GM21515 (cell line): ENCODE data around the gene SEL1L.
A peak's percentile ranks its signal among the peaks of the same experiment; 100 is the strongest.
"Not testable (repeated sequence)": the region's sequence is repeated elsewhere in the genome, so short reads cannot be mapped to it uniquely, and the experiment has no call there.

Experiments
- ATAC-seq: cut with Tn5 transposase; IDR thresholded peaks from one replicate; pipeline ENCODE4 v1.9.1; 2021; ENCODE audit not compliant: unreplicated experiment

The SEL1L gene

DNA sequence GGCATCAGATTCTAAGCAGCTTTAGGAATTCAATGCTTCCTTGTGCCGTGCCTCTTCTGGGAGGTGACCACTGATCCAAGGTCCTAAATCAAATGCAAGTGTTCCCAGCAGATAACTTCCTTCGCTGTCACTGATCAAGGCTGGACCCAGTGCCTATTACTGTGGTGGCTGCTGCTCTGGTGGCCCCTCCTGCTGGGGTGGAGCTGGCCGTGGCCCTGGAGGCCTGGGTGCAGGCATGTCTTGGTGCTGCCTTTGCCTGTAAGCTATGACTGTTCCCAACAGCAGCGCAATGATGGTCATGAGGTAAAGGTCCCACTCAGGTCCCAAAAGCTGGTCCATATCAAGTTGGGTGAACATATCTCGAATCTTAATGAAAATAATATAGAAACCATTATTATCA is 56.8 kb downstream of the SEL1L start:
- no peak for ATAC-seq

DNA sequence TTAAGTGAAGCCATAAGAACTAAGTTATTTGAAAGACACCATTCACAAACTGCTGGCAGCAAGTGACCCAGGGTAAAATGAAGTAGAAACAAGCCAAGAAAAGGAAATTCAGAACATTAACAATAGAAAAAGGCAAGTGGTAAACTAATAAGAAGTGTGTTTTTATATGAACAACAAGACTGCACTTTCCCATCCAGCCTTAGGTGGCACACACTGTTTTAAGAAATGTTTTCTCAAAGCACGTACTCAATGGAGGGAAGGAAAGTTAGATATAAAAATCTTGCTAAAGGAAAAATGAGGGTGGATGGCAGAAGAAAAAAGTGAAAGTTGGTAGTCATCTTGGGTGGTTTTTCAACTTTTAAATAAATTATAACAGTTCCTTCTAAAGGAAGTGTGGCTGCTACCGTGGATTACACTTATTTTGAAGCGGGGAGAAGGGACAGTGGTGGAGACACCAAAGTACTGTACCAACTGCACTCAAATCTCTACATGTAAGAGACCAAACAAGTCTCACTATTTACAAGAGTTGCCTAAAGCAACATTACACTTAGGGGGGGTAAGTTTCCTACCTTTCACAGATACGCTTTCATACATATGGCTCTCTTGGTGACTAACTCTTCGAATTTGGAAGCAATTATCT is 58.8 kb downstream of the SEL1L start:
- no peak for ATAC-seq

DNA sequence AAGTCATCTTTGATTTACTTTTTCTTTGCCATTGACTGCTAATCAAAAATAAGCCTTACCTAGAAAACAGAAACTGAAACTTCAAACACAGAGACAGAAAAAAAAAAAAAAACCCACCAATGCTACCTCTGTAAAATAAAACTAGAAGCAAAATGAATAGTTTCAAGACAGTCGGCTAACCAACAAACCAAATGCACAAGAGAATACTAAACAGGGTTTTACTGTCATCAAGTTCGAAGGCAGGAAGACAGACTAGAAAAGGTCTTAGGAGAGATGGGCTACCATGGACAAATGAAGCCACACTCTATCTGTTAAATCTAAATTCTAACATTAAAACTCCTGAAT is 59.5 kb downstream of the SEL1L start:
- peak; percentile 57 for ATAC-seq

DNA sequence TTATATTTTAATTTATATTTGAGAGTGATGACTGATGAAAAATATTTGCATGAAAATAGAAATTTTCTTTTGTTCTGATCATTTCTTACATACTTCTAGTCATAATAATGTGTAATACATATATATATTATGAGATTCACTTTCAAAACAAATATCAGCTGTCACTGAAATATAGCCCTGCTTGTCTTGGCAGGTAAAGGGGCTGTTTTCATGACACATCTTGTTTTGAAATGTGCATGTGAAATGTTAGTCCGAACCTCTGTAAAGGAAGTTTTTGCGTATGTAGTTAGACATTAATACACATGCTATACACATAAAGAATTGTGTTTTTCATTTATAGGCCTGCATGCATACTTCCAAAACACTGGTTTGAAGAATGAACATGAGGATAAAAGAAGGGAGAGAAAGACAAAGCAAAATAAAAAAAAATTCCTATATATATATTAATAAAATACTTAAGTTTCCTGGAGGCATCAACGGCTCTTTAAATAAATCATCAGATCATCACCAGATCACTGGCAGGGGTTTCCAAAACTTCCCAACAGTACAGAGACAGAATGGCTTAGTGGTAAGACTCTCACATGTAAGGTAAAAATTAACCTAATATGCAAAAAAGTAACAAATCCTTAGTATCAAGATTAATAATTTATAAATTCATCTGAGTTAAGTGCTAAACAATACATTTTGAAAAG is 60.1 kb downstream of the SEL1L start:
- peak; percentile 33 for ATAC-seq

DNA sequence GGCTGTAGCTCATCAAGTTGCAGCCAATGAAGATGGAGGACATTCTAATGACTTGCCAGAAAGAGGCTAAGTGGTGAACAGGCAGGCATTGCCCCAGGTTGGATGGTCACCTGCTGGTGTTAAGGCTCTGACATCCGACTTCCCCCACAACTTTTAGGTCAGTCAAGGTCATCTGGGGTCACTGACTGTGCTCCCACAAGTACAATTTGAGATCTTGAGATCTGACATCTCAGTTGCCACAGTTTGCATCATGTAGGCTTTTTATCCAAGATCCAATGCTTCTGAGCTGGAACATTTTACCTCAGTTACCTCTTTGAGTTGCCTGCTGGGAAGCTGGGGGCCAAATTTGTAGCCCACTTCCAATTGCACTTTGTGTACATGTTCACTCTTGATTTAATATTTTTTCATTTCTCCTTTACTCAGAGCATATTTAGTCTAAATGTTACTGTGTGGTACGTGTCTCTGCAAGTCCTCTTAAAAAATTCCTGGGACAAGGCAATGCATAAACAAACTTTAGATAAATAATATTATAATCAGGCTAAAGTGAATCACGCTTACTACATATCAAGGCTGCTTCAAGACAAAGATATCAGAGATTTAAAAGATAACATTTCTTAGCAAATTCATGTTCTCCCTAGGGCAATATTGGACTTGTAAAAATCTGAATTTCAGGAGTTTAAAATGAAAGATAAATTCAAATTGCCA is 61.4 kb downstream of the SEL1L start:
- ATAC-seq: no peak

DNA sequence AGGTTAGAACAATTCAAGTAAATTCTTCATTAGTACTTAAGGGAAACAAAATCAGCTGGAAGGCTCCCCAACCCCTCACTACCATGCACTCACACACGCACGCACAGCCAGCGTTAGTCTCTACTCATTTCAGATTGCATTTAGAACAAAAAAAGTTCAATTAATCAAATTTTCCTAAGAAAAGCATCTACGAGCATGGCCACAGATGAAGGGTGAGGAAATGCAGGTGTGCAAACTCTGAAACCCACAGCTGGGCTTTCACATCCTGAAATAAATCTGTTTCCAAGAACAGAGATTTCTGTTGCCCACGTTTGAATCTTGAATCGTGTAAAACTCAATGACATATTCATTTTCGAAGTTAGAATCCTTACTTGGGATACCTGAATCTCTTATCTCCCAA is 62.6 kb downstream of the SEL1L start:
- peak; percentile 36 for ATAC-seq

DNA sequence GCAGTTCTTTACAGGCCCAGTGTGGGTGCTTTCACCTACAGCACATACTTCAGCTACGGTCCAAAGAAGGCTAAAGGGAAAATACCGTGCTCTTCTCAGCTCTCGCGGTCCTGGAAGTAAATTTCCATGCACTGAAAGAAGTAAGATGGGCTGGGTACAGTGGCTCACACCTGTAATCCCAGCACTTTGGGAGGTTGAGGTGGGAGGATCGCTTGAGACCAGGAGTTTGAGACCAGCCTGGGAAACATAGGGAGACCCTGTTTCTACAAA is 63.2 kb downstream of the SEL1L start:
- peak; percentile 36 for ATAC-seq

DNA sequence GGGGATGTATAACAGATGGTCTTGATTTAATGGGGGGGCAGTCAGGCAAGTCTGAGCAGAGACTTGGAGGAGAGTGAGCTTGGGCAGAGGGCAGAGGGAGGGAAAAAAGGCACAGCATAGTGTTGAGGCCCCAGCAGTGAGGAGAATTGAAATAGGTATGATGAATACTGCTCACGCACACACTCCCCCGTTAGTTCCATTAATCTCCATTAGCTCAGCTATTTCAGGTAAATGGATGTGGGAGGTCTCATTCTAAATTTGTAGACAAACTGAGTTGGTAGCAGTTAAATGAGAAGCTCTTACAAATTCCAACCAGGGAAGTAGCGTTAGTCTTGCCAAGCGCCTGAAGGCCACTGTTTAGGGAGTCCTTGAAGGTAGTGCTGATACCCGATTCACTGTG is 66.8 kb downstream of the SEL1L start:
- ATAC-seq: no peak

DNA sequence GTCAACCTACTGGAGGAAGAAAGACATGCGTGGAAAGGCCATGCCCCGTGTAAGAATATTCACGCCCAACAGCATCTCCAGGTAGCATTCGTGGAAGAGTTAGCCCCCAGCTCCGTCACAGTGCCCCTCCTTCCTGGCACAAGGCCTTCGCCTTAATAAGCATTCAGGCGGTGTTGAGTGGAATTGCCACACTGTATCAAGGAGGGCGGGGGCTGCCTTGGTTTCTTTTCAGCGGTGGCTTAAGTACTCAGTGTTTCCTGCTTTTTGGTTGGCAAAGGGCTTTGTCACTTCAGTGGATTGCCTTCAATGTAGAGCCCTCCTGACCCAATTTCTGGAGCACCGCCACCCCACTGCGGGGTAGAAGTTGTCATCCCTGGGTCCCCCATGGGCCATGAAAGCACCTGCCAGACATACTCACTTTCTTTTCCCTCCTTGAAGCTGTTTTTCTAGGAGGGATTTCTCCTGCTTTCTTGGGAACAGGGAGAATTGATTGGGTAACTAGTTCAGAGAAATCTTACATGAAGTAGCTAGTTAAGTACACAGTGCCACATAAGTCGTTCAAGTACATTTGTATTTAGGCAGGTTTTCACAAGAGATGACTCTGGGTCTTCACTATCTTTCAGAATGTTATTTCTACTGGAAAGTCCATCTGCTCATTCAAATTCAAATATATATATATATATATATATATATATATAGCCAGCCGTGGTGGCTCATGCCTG is 68.0 kb downstream of the SEL1L start:
- no peak for ATAC-seq

DNA sequence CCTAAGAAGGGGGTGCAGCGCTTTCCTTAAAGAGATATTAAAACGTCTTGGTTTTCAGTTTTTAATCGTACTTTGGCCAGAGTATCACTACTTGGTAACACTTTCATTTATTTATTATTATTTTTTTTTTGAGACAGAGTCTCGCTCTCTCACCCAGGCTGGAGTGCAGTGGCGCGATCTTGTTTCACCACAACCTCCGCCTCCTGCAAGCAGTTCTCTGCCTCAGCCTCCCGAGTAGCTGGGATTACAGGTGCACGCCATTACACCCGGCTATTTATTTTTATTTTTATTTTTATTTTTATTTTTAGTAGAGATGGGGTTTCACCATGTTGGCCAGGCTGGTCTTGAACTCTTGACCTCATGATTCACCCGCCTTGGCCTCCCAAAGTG is 68.7 kb downstream of the SEL1L start:
- ATAC-seq: peak; percentile 15

DNA sequence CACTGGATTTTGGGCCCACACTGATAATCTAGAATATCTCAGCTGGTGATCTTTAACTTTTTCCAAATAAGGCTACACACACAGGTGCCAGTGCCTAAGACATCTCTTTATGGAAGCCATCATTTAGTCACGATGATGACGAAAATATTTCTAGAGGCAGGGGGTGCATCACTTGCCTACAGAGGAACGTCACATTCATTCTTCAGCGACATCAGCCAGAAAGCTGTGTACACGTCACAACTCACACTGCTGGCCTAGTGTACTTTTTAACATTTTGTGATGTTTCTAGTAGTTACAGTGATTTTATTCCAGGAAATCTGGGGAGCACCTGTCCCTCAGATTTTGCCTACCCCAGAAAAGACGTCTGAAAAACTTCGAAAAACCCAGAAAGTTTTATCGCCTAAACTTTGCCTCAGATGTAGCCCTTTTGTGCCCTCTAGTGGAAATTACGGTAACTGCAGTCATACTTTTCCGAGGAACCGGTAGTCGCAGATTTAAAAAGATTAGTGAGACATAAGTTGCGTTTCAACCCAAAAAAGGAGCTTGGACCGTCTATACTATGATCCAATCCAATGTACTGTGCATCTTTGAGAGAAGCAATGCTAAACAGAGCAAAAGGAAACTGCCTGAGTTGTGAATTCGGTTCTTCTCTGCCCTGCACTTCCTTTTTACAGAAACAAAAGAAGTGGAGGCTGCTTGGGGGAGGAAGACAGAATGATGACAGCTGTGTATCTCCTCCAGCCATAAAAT is 69.2 kb downstream of the SEL1L start:
- peak; percentile 65 for ATAC-seq

DNA sequence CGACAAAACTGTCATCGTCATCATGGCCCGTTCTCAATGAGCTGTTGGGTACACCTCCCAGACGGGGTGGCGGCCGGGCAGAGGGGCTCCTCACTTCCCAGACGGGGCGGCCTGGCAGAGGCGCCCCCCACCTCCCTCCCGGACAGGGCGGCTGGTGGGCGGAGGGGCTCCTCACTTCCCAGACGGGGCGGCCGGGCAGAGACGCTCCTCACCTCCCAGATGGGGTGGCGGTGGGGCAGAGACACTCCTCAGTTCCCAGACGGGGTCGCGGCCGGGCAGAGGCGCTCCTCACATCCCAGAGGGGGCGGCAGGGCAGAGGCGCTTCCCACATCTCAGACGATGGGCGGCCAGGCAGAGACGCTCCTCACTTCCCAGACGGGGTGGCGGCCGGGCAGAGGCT is 71.3 kb downstream of the SEL1L start:
- not testable (repeated sequence) for ATAC-seq

DNA sequence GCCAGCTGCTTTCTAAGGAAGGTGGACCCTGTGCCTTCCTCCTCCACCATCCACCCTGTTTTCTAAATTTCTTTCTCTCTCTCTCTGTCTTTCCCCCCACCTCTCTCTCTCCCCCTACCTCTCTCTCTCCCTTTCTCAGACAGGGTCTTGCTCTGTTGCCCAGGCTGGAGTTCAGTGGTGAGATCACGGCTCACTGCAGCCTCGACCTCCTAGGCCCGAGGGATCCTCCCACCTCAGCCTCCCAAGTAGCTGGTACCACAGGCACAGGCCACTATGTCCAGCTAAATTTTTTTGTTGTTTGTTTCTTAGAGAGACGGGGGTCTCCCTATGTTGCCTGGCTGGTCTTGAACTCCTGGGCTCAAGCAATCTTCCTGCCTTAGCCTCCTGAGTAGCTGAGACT is 73.7 kb downstream of the SEL1L start:
- no peak for ATAC-seq

DNA sequence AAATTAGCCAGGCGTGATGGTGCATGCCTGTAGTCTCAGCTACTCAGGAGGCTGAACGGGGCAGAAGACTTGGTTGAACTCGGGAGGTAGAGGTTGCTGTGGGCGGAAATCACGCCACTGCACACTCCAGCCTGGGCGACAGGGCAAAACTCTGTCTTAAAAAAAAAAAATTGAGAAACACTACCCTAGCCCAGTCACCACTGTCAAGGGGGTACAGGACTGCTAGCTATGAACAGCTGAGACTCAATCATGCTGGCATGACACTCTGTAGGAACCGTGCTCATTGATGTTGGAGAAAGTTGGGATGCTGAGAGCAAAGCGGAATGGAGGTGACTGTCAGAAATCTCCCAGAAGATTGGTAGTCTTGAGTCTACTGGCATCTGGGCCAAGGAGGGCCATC is 75.3 kb downstream of the SEL1L start:
- no peak for ATAC-seq

DNA sequence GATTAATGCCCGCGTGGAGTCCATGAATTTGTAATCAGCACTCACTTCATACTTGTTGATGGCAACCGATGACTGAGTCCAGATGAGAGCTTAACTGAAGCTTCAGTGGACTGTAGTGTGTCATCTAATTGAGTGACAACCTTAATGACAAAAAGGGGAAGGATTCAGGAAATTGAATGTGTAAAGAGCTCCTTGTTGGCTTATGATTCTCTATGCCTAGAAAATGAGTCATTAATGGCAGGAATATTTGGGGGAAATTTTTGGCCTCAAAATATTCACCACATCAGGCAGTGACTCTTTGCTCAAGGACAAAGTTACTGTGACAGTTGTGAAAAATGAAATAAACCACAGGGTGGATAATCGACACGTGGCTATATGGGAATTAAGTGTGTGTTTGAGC is 78.3 kb downstream of the SEL1L start:
- peak; percentile 14 for ATAC-seq

DNA sequence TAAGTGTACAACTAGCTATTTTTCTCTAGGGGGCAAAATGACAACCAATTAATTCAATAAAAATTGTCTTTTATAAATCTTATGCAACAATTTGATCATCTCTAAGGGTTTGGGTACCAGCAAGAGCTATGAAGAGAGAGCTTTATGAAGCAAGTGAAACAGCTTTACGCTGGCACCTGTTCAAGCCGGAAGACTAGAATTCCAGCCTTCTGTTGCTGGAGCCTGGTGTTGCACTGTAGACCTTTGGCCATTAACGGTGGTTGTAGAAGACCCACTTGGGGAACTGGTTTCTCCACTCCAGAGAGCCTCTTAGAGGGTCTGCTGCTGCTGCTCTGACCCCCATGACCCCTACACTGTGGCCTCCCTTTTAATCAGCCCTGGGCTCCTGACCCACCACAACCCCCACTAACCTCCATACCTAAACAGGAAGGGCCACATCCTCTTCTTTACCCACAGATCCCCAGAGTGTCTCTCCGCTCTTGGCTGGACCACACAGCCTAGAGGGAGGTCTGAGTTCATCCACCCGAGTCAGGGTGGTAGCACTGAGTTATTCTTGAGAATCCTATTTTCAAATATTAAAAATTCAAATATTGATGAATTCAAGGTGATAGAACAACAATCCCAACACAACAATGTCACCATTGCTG is 79.0 kb downstream of the SEL1L start:
- ATAC-seq: peak; percentile 88

DNA sequence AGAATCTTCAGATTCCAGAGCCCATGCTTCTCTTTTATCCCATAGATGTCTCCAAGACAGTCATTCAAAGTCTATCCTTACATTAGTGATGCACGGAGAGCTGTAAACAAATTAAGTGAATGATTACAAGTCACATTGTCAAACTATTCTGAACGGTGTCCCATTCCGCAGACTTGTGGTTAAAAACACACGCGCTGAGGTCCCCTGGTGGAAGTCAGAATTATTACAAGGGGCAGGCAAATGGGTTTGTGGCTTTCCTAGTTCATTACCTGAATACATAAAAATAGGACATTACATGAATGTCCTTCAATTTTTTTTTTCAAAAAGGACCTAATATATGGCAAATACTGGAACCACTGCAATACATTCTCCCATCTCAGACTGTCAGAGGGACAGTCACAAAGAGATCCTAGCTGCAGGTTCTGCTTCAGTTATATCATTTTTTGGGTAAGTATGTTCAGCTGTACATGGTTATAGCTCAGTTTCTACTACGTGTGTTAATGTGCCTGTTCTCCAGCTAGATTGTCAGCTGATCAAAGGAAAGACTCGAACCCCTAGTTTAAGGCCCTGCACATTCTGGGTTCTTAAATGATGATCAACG is 80.4 kb downstream of the SEL1L start:
- ATAC-seq: peak; percentile 71

DNA sequence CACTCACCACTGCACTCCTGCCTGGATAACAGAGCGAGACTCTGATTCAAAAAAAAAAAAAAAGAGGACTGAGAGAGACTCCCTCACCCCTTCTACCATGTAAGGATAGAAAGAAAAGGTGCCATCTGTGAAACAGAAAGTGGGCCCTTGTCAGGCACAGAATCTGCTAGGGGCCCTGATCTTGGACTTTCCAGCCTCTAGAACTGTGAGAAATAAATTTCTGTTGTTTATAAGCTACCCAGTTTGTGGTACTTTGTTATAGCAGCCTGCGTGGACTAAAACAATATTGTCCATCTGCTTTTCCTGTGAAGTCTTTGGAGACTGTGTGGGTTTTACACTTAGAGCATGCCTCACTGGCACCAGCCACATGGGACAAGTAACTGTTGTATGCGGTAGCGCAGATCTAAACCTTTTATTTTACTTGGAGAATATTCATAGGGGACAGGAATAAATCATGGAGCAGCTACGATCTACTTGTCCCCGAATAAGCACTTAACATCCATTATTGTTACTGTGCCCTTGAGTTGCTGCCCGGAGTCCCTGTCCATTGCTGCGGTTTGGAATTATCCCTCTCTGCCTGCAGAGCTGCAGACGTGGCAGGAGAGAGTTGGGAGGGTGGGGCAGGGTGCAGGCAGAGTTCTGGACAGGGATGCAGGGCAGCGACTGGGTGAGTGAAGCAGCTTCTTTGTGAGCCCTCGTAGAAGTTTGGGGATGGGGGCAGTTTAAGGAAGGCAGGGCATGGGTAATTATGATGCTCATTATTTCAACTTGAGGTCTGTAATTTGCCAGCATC is 81.1 kb downstream of the SEL1L start:
- ATAC-seq: no peak

DNA sequence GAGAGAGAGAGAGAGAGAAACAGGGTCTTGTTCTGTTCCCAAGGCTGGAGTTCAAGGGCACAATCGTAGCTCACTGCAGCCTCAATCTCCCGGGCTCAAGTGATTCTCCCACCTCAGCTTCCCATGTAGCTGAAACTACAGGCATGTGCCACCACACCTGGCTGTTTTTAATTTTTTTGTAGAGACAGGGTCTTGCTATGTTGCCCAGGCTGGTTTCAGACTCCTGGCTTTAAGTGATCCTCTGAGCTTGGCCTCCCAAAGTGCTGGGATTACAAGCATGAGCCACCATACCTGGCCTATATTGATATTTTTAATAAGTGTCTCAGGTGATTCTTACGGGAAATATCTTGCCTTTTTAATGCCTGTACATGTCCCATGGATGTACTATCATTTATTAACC is 82.7 kb downstream of the SEL1L start:
- no peak for ATAC-seq

DNA sequence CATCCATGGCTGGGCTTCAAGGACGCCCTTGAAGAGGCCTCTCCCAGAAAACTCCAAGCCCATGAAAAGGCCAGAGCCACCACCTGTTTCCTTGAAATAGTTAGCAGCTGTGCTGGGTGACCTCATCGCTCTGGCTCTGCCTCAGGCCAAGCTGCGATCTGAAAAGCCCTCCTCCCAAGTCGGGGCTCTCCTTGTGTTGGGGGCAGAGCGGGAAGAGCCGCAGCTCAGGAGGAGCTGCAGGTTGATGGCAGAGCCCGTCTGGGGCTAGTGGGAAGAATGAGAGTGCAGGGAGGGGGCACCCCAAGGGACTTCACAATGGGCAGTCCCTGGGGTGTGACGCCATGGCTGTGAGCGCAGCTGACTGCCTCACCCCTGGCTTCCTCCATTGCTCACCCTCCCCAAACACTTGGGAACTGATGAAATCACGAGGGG is 83.5 kb downstream of the SEL1L start:
- no peak for ATAC-seq
